ENCODE data around the gene ZNF416. TPM values are rescaled to one million over a fixed set of nuclear protein-coding genes. Genes with fewer than 3 reads are reported as not detected.

ZNF416 gene
- 2.5 and 3.2 TPM in 2 replicates for total RNA-seq

DNA sequence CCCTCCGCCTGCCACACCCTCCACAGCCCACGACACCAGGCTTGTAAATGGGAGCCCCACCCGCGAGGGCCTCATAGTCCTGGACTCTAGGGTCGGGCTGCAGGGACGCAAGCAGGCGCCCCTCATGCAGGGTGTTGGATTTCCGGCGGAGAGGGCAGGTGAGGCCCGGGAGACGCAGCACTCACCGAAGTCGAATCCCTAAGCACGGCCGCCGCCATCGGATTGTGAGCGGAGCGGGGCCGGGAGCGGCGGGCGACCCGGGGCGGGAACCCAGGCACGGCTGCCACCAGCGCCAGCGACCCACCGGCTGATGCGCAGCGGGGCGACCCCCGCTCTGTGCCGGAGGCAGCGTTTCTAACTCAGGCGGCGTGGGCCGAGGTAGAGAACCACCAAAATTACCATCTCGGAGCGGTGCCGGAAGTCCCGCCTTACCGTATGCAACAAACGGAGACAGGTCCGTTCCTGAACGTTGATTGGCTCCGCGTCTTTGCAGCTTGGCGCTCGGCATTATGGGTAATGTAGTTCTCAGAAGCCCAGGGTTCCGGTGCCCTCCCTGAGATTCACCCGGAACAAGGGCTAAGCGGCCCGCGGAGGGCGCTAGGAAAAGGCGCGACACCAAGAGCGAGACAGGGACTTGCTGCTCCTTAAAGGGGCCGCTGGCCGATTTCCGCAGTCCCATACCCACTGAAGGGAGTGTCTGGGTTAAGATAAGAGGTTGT lies at the start of gene ZNF416:
Gene ZNF416, minus strand, starts transcription at position 425 of the 719 bp plus-strand sequence. Its CDS starts 207 bp downstream, at position 218.

DNA sequence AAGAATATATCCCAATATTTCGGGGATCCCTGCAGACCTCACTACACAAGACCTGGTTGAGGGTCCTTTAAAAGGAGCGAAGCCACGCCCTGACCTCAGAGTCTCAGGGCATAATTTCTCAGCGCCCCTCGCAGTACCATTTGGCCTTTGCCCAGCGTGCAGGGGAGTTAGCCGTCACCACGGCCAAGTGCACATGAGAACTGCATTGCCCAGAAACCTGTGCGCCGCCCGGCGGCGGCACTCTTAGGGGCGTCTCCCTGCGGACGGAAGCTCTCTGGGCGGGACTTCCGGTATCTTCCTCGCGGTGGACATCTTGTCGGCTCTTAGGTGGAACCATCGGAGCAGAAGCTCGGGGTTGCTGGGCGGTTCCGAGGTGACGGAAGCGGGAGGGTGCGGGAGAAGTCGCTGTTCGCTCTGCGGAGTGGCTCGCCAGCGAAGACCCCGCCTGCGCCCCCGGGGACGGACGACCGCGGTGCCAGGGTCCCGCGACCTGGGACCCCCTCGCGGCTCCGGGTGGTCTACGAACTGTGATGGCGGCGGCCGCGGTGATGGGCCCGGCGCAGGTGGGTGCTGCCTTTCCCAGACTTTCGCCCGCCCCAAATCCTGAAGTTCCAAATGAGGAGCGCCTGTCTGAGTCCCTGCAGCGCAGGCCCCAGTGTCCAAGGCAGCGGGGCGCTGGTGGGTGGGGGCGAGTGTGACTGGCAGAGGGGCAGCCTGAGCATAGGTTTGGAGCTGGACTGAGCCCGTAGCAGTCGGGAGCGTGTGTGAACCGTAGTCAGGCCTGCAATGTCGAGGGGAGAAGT lies 35.4 kb upstream of the ZNF416 start, which contains the start of gene ZNF134:
Gene ZNF134, plus strand, starts transcription at position 302 of the 803 bp plus-strand sequence. CDS start 5,227 bp downstream, outside the sequence.

DNA sequence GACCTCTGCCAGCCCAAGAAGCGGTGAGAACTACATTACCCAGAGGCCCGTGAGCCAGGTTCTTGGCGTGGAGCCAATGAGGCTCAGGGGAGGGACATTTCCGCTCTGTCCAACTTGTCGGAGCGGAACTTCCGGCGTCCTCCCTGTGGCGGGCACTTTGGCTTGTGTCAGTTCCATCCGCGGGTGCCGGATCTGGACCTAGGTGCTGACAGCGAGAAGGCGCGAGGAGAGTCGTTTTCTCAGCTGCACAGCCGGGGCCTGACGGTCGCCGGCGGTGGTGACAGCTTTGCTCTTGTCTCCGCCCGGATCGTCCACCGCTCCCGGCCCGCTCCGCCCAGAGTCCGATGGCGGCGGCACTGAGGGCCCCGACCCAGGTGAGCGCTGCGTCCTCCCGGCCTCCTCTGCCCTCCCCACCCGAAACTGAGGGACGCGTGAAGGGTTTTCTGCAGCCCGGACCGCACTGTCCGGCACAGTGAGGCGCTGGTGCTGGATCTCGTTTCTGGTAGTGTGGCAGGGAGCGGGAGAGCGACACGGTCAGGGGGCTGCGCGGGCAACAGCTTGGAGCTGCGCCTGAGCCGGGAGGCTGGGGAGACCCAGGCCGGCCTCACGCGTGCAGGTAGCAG lies 21.2 kb upstream of the ZNF416 start, which contains the start of gene ZNF530:
Gene ZNF530, plus strand, starts transcription at position 125 of the 623 bp plus-strand sequence. CDS start 4,461 bp downstream, outside the sequence.

DNA sequence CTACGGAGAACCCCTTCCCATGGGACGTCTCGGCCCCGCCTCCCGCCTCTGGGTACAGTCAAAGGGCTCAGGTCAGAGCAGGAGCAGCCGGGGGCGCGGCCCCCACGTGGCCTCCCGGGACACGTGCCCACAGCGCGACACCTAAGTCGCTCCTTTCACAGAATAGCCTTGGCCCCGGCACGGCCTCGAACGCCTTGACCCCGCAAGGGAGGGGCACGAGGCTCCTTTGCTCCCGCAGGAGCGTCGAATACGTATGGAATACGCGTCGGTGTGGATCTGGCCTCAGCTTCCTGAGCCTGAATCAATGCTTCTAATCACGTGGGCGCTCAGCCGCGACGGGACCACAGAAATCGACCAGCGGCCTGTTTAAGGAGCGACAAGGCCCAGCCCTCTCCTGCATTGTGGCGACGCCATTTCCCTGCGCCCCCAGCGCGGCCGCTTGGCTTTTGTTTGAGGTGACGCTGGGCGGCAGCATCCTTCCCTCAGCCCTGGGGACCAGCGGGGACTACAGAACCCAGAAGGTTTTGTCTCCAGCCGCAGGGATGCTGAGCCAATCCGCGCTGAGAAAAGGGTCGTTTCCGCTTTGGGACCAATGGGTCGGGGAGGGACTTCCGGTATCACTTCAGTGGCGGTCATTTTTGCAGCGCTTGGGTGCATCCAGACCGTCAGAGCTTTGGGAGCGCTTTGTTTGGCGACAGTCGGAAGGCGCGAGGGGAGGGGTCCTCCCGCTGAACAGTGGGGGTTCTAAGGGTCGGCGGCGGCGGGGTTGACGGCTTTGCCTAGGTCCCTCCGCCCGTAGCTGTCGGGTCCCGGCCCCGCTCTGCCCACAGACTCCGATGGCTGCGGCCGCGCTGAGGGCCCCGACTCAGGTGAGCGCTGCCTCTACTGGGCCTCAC lies 5.1 kb upstream of the ZNF416 start, which contains the start of gene ZIK1:
Gene ZIK1, plus strand, starts transcription at position 625 of the 896 bp plus-strand sequence. Its CDS starts 212 bp downstream, at position 837.

DNA sequence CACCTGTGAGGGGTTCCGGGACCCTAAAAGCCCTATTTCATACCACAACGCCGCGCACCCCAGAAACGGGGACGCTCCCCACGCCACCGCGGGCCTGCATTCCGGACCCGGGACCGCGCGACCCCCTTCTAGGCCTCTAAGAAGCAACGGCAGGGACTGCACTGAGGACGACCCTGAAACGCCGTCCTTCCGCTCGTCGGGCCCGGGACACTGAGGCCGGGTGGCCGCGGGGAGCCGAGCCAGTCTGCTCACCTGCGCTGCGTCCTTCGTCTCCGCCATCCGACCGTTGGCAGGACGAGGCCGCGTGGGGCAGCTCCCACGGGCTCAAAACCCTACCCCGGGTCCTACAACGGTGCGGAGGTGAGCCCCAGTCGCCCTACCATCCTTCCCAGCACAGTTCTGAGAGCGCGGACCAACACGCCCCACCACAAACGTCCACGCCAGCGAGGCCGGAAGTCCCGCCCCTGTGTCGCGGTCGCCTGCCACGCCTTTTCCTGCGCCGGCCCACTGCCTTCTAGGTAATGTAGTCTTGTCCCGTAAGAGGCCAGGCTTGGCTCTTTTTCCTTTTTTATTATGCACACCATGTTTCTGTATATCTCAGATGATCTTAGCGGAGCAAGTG lies 19.2 kb downstream of the ZNF416 start, which contains the start of gene ZNF550:
Gene ZNF550, minus strand, starts transcription at position 460 of the 622 bp plus-strand sequence. Its CDS starts 181 bp downstream, at position 279.

DNA sequence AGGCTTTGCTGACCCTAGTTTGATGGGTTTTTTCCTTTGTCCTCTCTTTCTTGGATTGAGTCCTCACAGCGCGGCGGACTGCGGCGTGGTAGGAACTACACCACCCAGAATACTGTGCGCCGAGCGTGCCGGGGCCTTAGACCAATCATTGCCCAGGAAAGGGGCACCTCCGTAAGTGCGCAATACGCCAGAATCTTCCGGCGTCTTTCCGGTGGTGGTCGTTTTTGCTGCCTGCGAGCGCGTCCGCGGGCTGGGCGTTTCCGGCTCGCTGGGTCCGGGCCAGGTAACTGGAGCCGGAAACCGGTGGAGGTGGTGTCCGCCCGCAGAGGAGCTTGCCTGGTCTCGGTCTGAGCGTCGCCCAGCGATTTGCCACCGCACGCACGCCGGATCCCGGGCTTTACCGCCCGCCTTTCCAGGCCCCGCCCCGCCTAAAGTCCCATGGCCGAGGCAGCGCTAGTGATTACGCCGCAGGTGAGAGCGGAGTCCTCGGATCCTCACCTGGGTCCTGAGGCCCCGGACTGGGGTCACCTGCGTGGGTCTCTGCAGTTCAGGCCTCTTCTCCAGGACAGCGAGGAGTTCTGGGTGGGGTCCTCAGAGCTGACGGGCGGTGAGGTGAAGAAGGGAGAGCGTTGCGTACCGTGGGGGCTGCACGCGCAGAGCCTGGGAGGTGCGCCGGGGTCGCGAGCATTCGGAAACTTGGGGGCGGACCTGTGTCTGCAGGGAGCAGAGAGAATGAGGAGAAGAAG lies 51.4 kb downstream of the ZNF416 start, which contains the start of gene ZNF549:
Gene ZNF549, plus strand, starts transcription at position 221 of the 746 bp plus-strand sequence. Its CDS starts 218 bp downstream, at position 439.

Other genes starting within 250 kb of the ZNF416 start
- 2.3 and 3.2 TPM in 2 replicates for gene ZNF304, start 227.6 kb downstream of the ZNF416 start, total RNA-seq
- gene TRAPPC2B, start 215.4 kb downstream of the ZNF416 start, total RNA-seq, result 23.2 and 34.6 TPM in 2 replicates
- 2.1 and 2.6 TPM in 2 replicates for gene ZNF547, start 215.4 kb downstream of the ZNF416 start, total RNA-seq
- gene ZNF548, start 189.1 kb downstream of the ZNF416 start, total RNA-seq, result 5.8 and 10.3 TPM in 2 replicates
- 0.86 and 5.8 TPM in 2 replicates for gene ZNF17, start 167.8 kb downstream of the ZNF416 start, total RNA-seq
- gene ZNF749, start 143.6 kb downstream of the ZNF416 start, total RNA-seq, result 1.4 and 2.9 TPM in 2 replicates
- not detected in 2 replicates for gene VN1R1, start 121.8 kb downstream of the ZNF416 start, total RNA-seq
- gene ZNF772, start 101.3 kb downstream of the ZNF416 start, total RNA-seq, result 4.4 and 4.9 TPM in 2 replicates
- 4.6 and 6.7 TPM in 2 replicates for gene ZNF419, start 91.2 kb downstream of the ZNF416 start, total RNA-seq
- 5.7 and 7.5 TPM in 2 replicates for gene ZNF773, start 79.0 kb downstream of the ZNF416 start, total RNA-seq
- gene ZNF549, start 51.6 kb downstream of the ZNF416 start, total RNA-seq, result 2.7 and 2.9 TPM in 2 replicates
- gene ZNF550, start 19.0 kb downstream of the ZNF416 start, total RNA-seq, result 0.86 and 1.8 TPM in 2 replicates
- gene ZIK1, start 5.2 kb upstream of the ZNF416 start, total RNA-seq, result 1.8 and 2.6 TPM in 2 replicates
- gene ZNF530, start 21.0 kb upstream of the ZNF416 start, total RNA-seq, result 2.5 and 3.2 TPM in 2 replicates
- gene ZNF134, start 35.3 kb upstream of the ZNF416 start, total RNA-seq, result 8.7 and 13.0 TPM in 2 replicates
- 2.6 and 7.4 TPM in 2 replicates for gene ZNF211, start 54.3 kb upstream of the ZNF416 start, total RNA-seq
- not detected in 2 replicates for gene ZSCAN4, start 90.0 kb upstream of the ZNF416 start, total RNA-seq
- gene ZNF551, start 103.1 kb upstream of the ZNF416 start, total RNA-seq, result 2.0 and 7.8 TPM in 2 replicates
- gene ZNF154, start 130.3 kb upstream of the ZNF416 start, total RNA-seq, result not detected in 2 replicates
- 4.4 and 7.5 TPM in 2 replicates for gene ZNF671, start 148.7 kb upstream of the ZNF416 start, total RNA-seq
- 4.4 and 5.2 TPM in 2 replicates for gene ZNF776, start 167.9 kb upstream of the ZNF416 start, total RNA-seq
- 6.2 and 8.1 TPM in 2 replicates for gene ZNF586, start 190.8 kb upstream of the ZNF416 start, total RNA-seq
- 1.6 and 1.7 TPM in 2 replicates for gene ZNF552, start 236.0 kb upstream of the ZNF416 start, total RNA-seq

All from myometrial cell (primary cell).